ENCODE results near the gene THSD7B. TPM values are rescaled to one million over a fixed set of nuclear protein-coding genes. Genes with fewer than 3 reads are reported as not detected.

Gene THSD7B
- total RNA-seq, 2 donors from 2014 or later = 0.51 to 5.4 TPM

- no peaks in the 10 kb centered on the region for H3K27me3 ChIP-seq (replicated peaks; ENCODE audit: insufficient read depth)
- TF ChIP-seq POLR2AphosphoS5 (IDR thresholded peaks at IDR 0.05) = no peak
- no peak for TF ChIP-seq CTCF (IDR thresholded peaks at IDR 0.05)
- no peak for TF ChIP-seq POLR2A (IDR thresholded peaks at IDR 0.05)
- H3K4me1 ChIP-seq (replicated peaks) = no peaks in the 10 kb centered on the region
- H3K9me3 ChIP-seq = no peaks in the 10 kb centered on the region
- intact Hi-C loops (cut with DNase I) = no loop called here
- DNase-seq (ENCODE audit: low spot score) = no peak
- H3K4me3 ChIP-seq = no peak overlapping the region
- 93% methylated on average over 1 of the region's 1 CpG for WGBS
- H3K27ac ChIP-seq = no peak overlapping the region
- no peaks in the 10 kb centered on the region for H3K36me3 ChIP-seq
Measured at GRCh38 chr2:137123226-137123625, 357.9 kb downstream of the THSD7B start.

- 47% methylated on average over 3 of the region's 3 CpGs for WGBS
- H3K4me1 ChIP-seq (replicated peaks) = no peaks in the 10 kb centered on the region
- H3K4me3 ChIP-seq = no peak overlapping the region
- intact Hi-C loops (cut with DNase I) = no loop called here
- no peaks in the 10 kb centered on the region for H3K27me3 ChIP-seq (replicated peaks; ENCODE audit: insufficient read depth)
- H3K27ac ChIP-seq = no peak overlapping the region
- no peaks in the 10 kb centered on the region for H3K36me3 ChIP-seq
- no peak for DNase-seq (ENCODE audit: low spot score)
- H3K9me3 ChIP-seq = no peaks in the 10 kb centered on the region
- TF ChIP-seq POLR2AphosphoS5 (IDR thresholded peaks at IDR 0.05) = no peak
- TF ChIP-seq CTCF (IDR thresholded peaks at IDR 0.05) = no peak
- no peak for TF ChIP-seq POLR2A (IDR thresholded peaks at IDR 0.05)
Measured at GRCh38 chr2:137133225-137133624, 367.9 kb downstream of the THSD7B start.

- no peaks in the 10 kb centered on the region for H3K4me1 ChIP-seq (replicated peaks)
- DNase-seq (ENCODE audit: low spot score) = no peak
- intact Hi-C loops (cut with DNase I) = no loop called here
- H3K27ac ChIP-seq = no peak overlapping the region
- no peaks in the 10 kb centered on the region for H3K36me3 ChIP-seq
- H3K9me3 ChIP-seq = no peaks in the 10 kb centered on the region
- H3K4me3 ChIP-seq = no peak overlapping the region
- no peaks in the 10 kb centered on the region for H3K27me3 ChIP-seq (replicated peaks; ENCODE audit: insufficient read depth)
- TF ChIP-seq CTCF (IDR thresholded peaks at IDR 0.05) (no peak), POLR2A (IDR thresholded peaks at IDR 0.05) (no peak), POLR2AphosphoS5 (IDR thresholded peaks at IDR 0.05) (no peak)
Measured at GRCh38 chr2:137138263-137138662, 372.9 kb downstream of the THSD7B start.

DNA sequence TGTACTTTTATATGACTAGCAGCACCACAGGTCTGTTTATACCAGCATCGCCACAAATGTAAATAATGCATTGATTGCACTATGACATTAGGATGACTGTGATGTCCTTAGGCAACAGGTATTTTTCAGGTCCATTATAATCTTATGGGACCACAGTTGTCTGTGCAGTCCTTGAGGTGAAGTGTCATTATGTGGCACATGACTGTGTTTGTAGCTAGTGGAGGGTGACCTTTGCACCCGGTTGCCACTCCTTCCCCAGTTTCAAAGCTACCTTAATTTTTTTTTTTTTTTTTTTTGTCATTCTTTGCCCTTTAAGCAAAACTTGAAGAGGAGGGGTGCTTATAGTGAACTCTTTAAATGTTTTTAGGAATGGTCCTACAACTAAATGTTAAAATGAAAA, 386.4 kb downstream of the THSD7B start:
- intact Hi-C loops (cut with DNase I) = no loop called here
- Histone ChIP-seq H3K27me3 (replicated peaks; ENCODE audit: insufficient read depth) (no peaks in the 10 kb centered on the region), H3K4me1 (replicated peaks) (no peaks in the 10 kb centered on the region), H3K9me3 (no peaks in the 10 kb centered on the region), H3K27ac (no peak overlapping the region), H3K36me3 (no peaks in the 10 kb centered on the region), H3K4me3 (no peak overlapping the region)
- no peak for DNase-seq (ENCODE audit: low spot score)
- 83% methylated on average over 2 of the region's 2 CpGs for WGBS
- TF ChIP-seq POLR2AphosphoS5 (IDR thresholded peaks at IDR 0.05) = no peak
- TF ChIP-seq CTCF (IDR thresholded peaks at IDR 0.05) = no peak
- no peak for TF ChIP-seq POLR2A (IDR thresholded peaks at IDR 0.05)

DNA sequence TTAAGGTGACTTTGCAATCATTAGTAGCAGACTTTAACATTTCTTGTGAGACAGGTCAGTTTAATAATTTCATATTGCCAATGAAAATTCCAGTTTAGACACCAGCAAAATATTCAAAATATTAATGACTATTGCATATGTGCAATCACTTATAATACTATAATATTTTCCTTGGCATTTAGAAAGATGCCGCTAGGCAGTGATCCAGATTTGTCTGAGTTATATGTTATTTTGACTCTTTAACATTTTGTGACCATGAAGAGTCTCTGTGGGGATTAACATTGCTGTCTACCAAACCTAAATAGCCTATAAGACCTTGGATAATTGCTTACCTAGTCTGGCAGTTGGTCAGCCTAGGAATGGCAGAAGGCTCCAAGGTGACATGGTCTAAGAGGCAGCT, 389.6 kb downstream of the THSD7B start:
- Histone ChIP-seq H3K9me3 (no peaks in the 10 kb centered on the region), H3K27ac (no peak overlapping the region), H3K36me3 (no peaks in the 10 kb centered on the region), H3K27me3 (replicated peaks; ENCODE audit: insufficient read depth) (no peaks in the 10 kb centered on the region), H3K4me1 (replicated peaks) (no peaks in the 10 kb centered on the region), H3K4me3 (no peak overlapping the region)
- TF ChIP-seq POLR2AphosphoS5 (IDR thresholded peaks at IDR 0.05) (no peak), CTCF (IDR thresholded peaks at IDR 0.05) (no peak), POLR2A (IDR thresholded peaks at IDR 0.05) (no peak)
- 97% methylated on average over 1 of the region's 1 CpG for WGBS
- intact Hi-C loops (cut with DNase I) = no loop called here
- no peak for DNase-seq (ENCODE audit: low spot score)

All from prostate gland (tissue), 2 donors.